ENCODE results near the gene GPR132. TPM values are rescaled to one million over a fixed set of nuclear protein-coding genes. Genes with fewer than 3 reads are reported as not detected.

The GPR132 gene
- total and polyA plus RNA-seq, 10 donors, result 5.0 to 33.7 (median 21.5) TPM

DNA sequence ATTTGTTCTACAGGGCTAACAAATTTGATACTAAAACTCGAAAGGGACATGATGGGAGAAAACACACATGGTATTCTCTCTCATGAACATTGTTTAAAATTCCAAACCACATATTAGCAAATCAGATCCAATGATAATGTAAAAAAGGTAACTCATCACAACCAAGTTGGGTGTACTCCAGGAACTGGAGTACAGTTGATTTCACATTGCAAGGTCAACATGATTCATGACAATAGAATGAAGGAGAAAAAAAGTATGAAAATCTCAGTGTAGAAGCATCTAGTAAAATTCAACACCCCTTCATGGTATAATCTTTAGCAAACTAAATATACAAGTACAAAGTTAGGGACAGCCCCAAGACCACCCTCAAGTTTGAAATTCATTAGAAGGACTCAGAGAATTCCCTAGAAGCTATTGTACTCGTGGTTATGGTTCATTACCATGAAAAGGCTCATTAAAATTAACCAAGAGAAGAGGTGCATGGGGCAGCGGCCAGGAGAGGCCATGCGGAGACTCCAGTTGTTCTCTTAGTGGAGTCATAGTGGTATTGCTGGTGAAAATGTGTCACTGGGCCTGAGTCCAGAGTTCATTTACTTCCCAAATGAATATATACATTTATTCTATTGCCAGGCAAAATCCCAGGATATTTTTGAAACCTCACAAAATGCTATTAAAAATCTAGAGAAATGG, 41.3 kb downstream of the GPR132 start:
- intact Hi-C loops (cut with DNase I; ENCODE audit: low total_unique reads), result no loop called here
- H3K4me3 ChIP-seq, result no peak overlapping the region
- no peaks in the 10 kb centered on the region for H3K9me3 ChIP-seq
- 78 to 87% (median 82%) methylated on average over 4 of the region's 4 CpGs for WGBS, 5 donors
- TF ChIP-seq, protein P1, sequence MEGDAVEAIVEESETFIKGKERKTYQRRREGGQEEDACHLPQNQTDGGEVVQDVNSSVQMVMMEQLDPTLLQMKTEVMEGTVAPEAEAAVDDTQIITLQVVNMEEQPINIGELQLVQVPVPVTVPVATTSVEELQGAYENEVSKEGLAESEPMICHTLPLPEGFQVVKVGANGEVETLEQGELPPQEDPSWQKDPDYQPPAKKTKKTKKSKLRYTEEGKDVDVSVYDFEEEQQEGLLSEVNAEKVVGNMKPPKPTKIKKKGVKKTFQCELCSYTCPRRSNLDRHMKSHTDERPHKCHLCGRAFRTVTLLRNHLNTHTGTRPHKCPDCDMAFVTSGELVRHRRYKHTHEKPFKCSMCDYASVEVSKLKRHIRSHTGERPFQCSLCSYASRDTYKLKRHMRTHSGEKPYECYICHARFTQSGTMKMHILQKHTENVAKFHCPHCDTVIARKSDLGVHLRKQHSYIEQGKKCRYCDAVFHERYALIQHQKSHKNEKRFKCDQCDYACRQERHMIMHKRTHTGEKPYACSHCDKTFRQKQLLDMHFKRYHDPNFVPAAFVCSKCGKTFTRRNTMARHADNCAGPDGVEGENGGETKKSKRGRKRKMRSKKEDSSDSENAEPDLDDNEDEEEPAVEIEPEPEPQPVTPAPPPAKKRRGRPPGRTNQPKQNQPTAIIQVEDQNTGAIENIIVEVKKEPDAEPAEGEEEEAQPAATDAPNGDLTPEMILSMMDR (IDR thresholded peaks at IDR 0.05 in 8 of 11, conservative IDR thresholded peaks at IDR 0.05 in 3 of 11), result no peak
- no peak for TF ChIP-seq POLR2AphosphoS5 (IDR thresholded peaks at IDR 0.05)
- no peak for TF ChIP-seq POLR2A (IDR thresholded peaks at IDR 0.05)
- DNase-seq, result no peak
- H3K4me1 ChIP-seq, result peaks cover 19 to 56% (median 38%) of the 10 kb centered on the region in 6 donors
- peak overlapping the region in 2 of 8 donors; percentile 49 to 63 for H3K27ac ChIP-seq
- H3K36me3 ChIP-seq, result no peaks in the 10 kb centered on the region
- H3K27me3 ChIP-seq (replicated peaks in 1 of 7), result no peaks in the 10 kb centered on the region

DNA sequence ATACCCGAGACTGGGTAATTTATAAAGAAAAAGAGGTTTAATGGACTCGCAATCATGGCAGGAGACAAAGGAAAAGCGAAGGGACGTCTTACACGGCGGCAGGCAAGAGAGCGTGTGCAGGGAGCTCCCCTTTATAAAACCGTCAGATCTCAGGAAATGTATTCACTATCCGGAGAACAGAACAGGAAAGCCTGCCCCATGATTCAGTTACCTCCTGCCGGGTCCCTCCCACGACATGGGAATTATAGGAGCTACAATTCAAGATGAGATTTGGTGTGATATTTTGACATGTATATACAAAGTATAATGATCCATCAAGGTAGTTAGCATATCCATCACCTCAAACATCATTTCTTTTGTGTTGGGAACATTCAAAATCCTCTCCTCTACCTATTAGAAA, 42.1 kb downstream of the GPR132 start:
- H3K27ac ChIP-seq, result no peak overlapping the region
- no peak for DNase-seq
- no peak overlapping the region for H3K4me3 ChIP-seq
- H3K9me3 ChIP-seq, result no peaks in the 10 kb centered on the region
- intact Hi-C loops (cut with DNase I; ENCODE audit: low total_unique reads), result no loop called here
- H3K36me3 ChIP-seq, result no peaks in the 10 kb centered on the region
- H3K4me1 ChIP-seq, result peaks cover 20 to 64% (median 45%) of the 10 kb centered on the region in 6 donors
- TF ChIP-seq, protein P1 (IDR thresholded peaks at IDR 0.05 in 8 of 11, conservative IDR thresholded peaks at IDR 0.05 in 3 of 11), result no peak
- TF ChIP-seq POLR2A (IDR thresholded peaks at IDR 0.05) (no peak), POLR2AphosphoS5 (IDR thresholded peaks at IDR 0.05) (no peak)
- H3K27me3 ChIP-seq (replicated peaks in 1 of 7), result no peaks in the 10 kb centered on the region
- 57 to 74% (median 70%) methylated on average over 11 of the region's 11 CpGs for WGBS, 5 donors

DNA sequence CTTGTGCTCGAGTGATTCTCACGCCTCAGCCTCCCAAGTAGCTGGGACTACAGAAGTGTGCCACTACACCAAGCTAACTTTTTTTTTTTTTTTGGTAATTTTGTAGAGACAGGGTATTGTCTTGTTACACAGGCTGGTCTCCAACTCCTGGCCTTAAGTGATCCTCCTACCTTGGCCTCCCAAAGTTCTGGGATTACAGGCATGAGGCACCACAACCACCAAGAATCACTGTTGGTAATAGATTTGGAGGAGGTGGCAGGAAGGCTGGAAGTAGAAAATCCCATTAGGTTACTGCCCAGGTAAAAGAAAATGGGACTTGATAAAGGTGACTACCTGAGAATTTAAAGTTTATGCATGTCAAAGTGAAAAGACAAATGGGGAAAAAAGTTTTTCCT, 43.0 kb downstream of the GPR132 start:
- WGBS, 5 donors, result 72 to 86% (median 85%) methylated on average over 2 of the region's 2 CpGs

More for the DNA sequence above, 43.0 kb downstream of the GPR132 start:
- Histone ChIP-seq H3K9me3 (no peaks in the 10 kb centered on the region), H3K4me1 (peaks cover 20 to 72% (median 48%) of the 10 kb centered on the region in 6 donors), H3K4me3 (peak overlapping the region in 2 of 8 donors; percentile 60 to 69), H3K27ac (no peak overlapping the region), H3K36me3 (no peaks in the 10 kb centered on the region), H3K27me3 (replicated peaks in 1 of 7) (no peaks in the 10 kb centered on the region)
- TF ChIP-seq, protein P1 (IDR thresholded peaks at IDR 0.05 in 8 of 11, conservative IDR thresholded peaks at IDR 0.05 in 3 of 11), result no peak
- no peak for TF ChIP-seq POLR2A (IDR thresholded peaks at IDR 0.05)
- no peak for TF ChIP-seq POLR2AphosphoS5 (IDR thresholded peaks at IDR 0.05)
- no peak for DNase-seq
- intact Hi-C loops (cut with DNase I; ENCODE audit: low total_unique reads), result no loop called here
